Colonic mucosa (tissue), 4 donors: Measurements from ENCODE around the gene ANKRD33B. TPM values are rescaled to one million over a fixed set of nuclear protein-coding genes. Genes with fewer than 3 reads are reported as not detected.

ENCODE experiments used
- DNase-seq: peaks from one replicate; pipeline ENCODE4 v3.0.0-alpha.2; 2020
- H3K27ac ChIP-seq: fragments of 200-600 bp; one replicate; pipeline ENCODE4 v1.8.0; 2021
- H3K27me3 ChIP-seq: fragments of 200-600 bp; one replicate; pipeline ENCODE4 v1.8.0; 2021
- H3K36me3 ChIP-seq: fragments of 200-600 bp; one replicate; pipeline ENCODE4 v1.8.0; 2021
- H3K4me1 ChIP-seq: fragments of 200-600 bp; one replicate; pipeline ENCODE4 v1.8.0; 2021; ENCODE audit warnings: mild to moderate bottlenecking
- H3K4me3 ChIP-seq: fragments of 200-600 bp; one replicate; pipeline ENCODE4 v1.8.0; 2021
- H3K9ac ChIP-seq, 2 donors: one replicate each; pipeline ENCODE4 v1.7.0; 2013; ENCODE audit warnings: control low read depth in 2 of 2, low read depth in 2 of 2, low read length in 2 of 2
- H3K9me3 ChIP-seq: fragments of 200-600 bp; one replicate; pipeline ENCODE4 v1.8.0; 2021
- CTCF ChIP-seq: fragments of 200-600 bp; IDR thresholded peaks from one replicate; pipeline ENCODE4 v1.8.0; 2022; ENCODE audit warnings: antibody characterized with exemption, mild to moderate bottlenecking
- intact Hi-C: fragments of 100-400 bp; cut with DNase I; formaldehyde crosslinking; loops from one replicate; pipeline ENCODE4 v1.14.1; 2022
- total RNA-seq, 2 donors: library from RNA; stranded (reverse); fragmentation: NEBNext Ultra II Directional in 1 of 2; extraction: Animal tissue kit (Norgen Biotek cat#: 25700) in 1 of 2; gene quantifications; one replicate each; pipeline ENCODE4 v1.2.1, GENCODE V29; 2021
- donor health status: healthy.
- donor health status: DM: no; HTN: no; CAD: no.
- donor health status: DM: no; HTN: no; CAD: no.

Gene ANKRD33B
- total RNA-seq, 2 donors from 2014 or later = 0.47 to 0.66 TPM

DNA sequence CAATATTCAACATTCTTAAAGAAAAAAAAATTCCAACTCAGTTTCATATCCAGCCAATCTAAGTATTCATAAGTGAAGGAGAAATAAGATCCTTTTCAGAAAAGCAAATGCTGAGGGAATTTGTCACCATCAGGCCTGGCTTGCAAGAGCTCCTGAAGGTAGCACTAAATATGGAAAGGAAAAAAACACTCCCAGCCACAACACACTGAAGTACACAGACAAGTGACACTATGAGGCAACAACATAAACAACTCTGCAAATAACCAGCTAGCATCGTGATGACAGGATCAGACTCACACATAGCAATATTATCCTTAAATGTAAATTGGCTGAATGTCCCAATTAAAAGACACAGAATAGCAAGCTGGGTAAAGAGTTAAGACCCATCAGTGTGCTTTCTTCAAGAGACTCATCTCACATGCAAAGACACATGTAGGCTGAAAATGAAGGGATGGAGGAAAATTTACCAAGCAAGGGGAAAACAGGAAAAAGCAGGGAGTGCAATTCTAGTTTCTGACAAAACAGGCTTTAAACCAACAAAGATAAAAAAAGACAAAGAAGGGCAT, 33.1 kb downstream of the ANKRD33B start:
- no peak for TF ChIP-seq CTCF
- intact Hi-C loops = no loop called here
- no peak overlapping the region for H3K27ac ChIP-seq

DNA sequence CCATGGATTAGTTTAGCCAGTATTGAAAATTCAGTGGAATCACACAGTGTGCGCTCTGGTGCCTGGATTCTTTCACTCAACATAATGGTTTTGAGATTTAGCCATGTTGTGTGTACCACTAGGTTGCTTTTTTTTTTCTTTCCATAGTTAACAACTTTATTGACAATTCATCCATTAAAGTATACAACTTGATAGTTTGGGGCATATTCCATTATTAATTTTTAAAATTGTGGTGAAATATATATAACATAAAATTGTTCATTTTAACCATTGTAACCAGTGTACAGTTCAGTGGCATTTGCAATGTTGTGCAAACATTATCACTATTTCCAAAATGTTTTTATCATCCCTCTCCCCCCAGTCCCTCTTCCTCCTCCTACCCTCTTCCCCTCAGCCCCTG, 35.2 kb downstream of the ANKRD33B start:
- Histone ChIP-seq H3K9me3 (no peaks in the 10 kb centered on the region), H3K4me1 (no peaks in the 10 kb centered on the region), H3K9ac (no peak overlapping the region), H3K27ac (no peak overlapping the region), H3K36me3 (no peaks in the 10 kb centered on the region), H3K27me3 (no peaks in the 10 kb centered on the region), H3K4me3 (no peak overlapping the region)
- intact Hi-C loops = no loop called here
- no peak for DNase-seq
- no peak for TF ChIP-seq CTCF

More for the DNA sequence above, 33.1 kb downstream of the ANKRD33B start:
- H3K36me3 ChIP-seq = no peaks in the 10 kb centered on the region
- H3K9me3 ChIP-seq = no peaks in the 10 kb centered on the region
- DNase-seq = no peak
- H3K4me3 ChIP-seq = no peak overlapping the region
- H3K4me1 ChIP-seq = no peaks in the 10 kb centered on the region
- no peaks in the 10 kb centered on the region for H3K27me3 ChIP-seq
- no peak overlapping the region for H3K9ac ChIP-seq

DNA sequence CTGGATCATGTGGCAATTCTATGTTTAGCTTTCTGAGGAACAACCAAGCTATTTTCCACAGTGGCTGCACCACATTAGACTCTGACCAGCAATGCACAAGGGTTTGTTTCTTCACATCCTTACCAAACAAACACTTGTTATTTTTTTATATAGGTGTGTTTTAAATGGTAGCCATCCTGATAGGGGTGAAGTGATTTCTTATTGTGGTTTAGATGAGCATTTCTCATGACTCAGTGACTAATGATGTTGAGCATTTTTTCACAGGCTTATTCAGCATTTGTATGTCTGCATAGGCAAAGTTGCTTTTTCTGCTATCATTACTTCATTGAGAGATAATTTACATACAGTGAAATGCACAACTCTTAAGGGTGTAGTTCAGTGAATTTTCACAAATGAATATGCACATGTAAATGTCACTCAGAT, 36.0 kb downstream of the ANKRD33B start:
- intact Hi-C loops = no loop called here
- no peaks in the 10 kb centered on the region for H3K4me1 ChIP-seq
- no peak overlapping the region for H3K4me3 ChIP-seq
- no peaks in the 10 kb centered on the region for H3K36me3 ChIP-seq
- H3K9ac ChIP-seq = no peak overlapping the region
- no peak for TF ChIP-seq CTCF
- DNase-seq = no peak
- no peak overlapping the region for H3K27ac ChIP-seq
- H3K27me3 ChIP-seq = no peaks in the 10 kb centered on the region
- H3K9me3 ChIP-seq = no peaks in the 10 kb centered on the region

GRCh38 chr5:10600626-10601245, 36.9 kb downstream of the ANKRD33B start:
- H3K27ac ChIP-seq = no peak overlapping the region

More at GRCh38 chr5:10600626-10601245, 36.9 kb downstream of the ANKRD33B start:
- H3K9me3 ChIP-seq = no peaks in the 10 kb centered on the region
- H3K9ac ChIP-seq = no peak overlapping the region
- H3K27me3 ChIP-seq = no peaks in the 10 kb centered on the region
- no peaks in the 10 kb centered on the region for H3K4me1 ChIP-seq
- TF ChIP-seq CTCF = no peak
- intact Hi-C loops = no loop called here
- H3K4me3 ChIP-seq = no peak overlapping the region
- no peaks in the 10 kb centered on the region for H3K36me3 ChIP-seq
- DNase-seq = no peak
